Trophoblast cell (in vitro differentiated cells and primary cell): ENCODE measurements around the gene TMEM240.
"Not testable (repeated sequence)": the region's sequence is repeated elsewhere in the genome, so short reads cannot be mapped to it uniquely, and the experiment has no call there.

Experiments used
- DNase-seq, 2 donors: peaks; one replicate each; pipeline ENCODE4 v3.0.0-alpha.2; 2016
- H2AFZ ChIP-seq: 2 replicates; pipeline ENCODE4 v1.6.1; 2013; ENCODE audit warnings: low read length, moderate library complexity, mild to moderate bottlenecking; ENCODE audit not compliant: insufficient read depth, poor library complexity
- H2AK5ac ChIP-seq: 2 replicates; pipeline ENCODE4 v1.6.1; 2013; ENCODE audit warnings: mild to moderate bottlenecking, low read length
- H2BK120ac ChIP-seq: 2 replicates; pipeline ENCODE4 v1.6.1; 2013; ENCODE audit warnings: low read length, mild to moderate bottlenecking, moderate library complexity; ENCODE audit not compliant: insufficient read depth, poor library complexity
- H2BK12ac ChIP-seq: 2 replicates; pipeline ENCODE4 v1.6.1; 2013; ENCODE audit warnings: mild to moderate bottlenecking, low read length, moderate library complexity
- H2BK5ac ChIP-seq: 2 replicates; pipeline ENCODE4 v1.6.1; 2013; ENCODE audit warnings: low read length, low read depth, moderate library complexity, mild to moderate bottlenecking; ENCODE audit not compliant: poor library complexity
- H3K14ac ChIP-seq: 2 replicates; pipeline ENCODE4 v1.6.1; 2013; ENCODE audit warnings: mild to moderate bottlenecking, low read length
- H3K18ac ChIP-seq: 2 replicates; pipeline ENCODE4 v1.6.1; 2013; ENCODE audit warnings: mild to moderate bottlenecking, low read length
- H3K23ac ChIP-seq: 2 replicates; pipeline ENCODE4 v1.6.1; 2013; ENCODE audit warnings: low read length
- H3K27ac ChIP-seq: 2 replicates; pipeline ENCODE4 v1.5.1; 2013; ENCODE audit warnings: low read depth, mild to moderate bottlenecking, inconsistent platforms, low read length, moderate library complexity
- H3K27me3 ChIP-seq: 2 replicates; pipeline ENCODE4 v1.6.1; 2013; ENCODE audit warnings: inconsistent platforms, mild to moderate bottlenecking, low read length, moderate library complexity; ENCODE audit not compliant: insufficient read depth
- H3K36me3 ChIP-seq, 2 experiments: 1 replicate in 1 of 2; 2 replicates in 1 of 2; pipeline ENCODE4 v1.6.1; 2013; ENCODE audit warnings: low read length in 2 of 2, mild to moderate bottlenecking in 2 of 2, moderate library complexity in 1 of 2; ENCODE audit not compliant: insufficient read depth in 2 of 2, control insufficient read depth in 1 of 2
- H3K4ac ChIP-seq: 2 replicates; pipeline ENCODE4 v1.6.1; 2013; ENCODE audit warnings: low read depth, mild to moderate bottlenecking, low read length, moderate library complexity
- H3K4me1 ChIP-seq, 2 experiments: 1 replicate in 1 of 2; 2 replicates in 1 of 2; pipeline ENCODE4 v1.6.1; 2013; ENCODE audit warnings: low read length in 2 of 2, mild to moderate bottlenecking in 2 of 2, moderate library complexity in 1 of 2; ENCODE audit not compliant: insufficient read depth in 2 of 2, control insufficient read depth in 1 of 2
- H3K4me2 ChIP-seq: 2 replicates; pipeline ENCODE4 v1.6.1; 2013; ENCODE audit warnings: inconsistent platforms, mild to moderate bottlenecking, low read length, moderate library complexity
- H3K4me3 ChIP-seq: 2 replicates; pipeline ENCODE4 v1.5.1; 2013; ENCODE audit warnings: mild to moderate bottlenecking, low read depth, low read length, inconsistent platforms
- H3K79me1 ChIP-seq: one replicate; pipeline ENCODE4 v1.6.1; 2013; ENCODE audit warnings: low read length
- H3K79me2 ChIP-seq: 2 replicates; pipeline ENCODE4 v1.6.1; 2013; ENCODE audit warnings: low read length, mild to moderate bottlenecking; ENCODE audit not compliant: control insufficient read depth, insufficient read depth, poor library complexity
- H3K9ac ChIP-seq: 2 replicates; pipeline ENCODE4 v1.6.1; 2013; ENCODE audit warnings: mild to moderate bottlenecking, low read length
- H3K9me3 ChIP-seq: 2 replicates; pipeline ENCODE4 v1.6.1; 2013; ENCODE audit warnings: low read depth, mild to moderate bottlenecking, control low read depth, inconsistent platforms, low read length; ENCODE audit not compliant: insufficient read depth
- H4K12ac ChIP-seq: 2 replicates; pipeline ENCODE4 v1.6.1; 2013; ENCODE audit warnings: low read depth, mild to moderate bottlenecking, low read length, moderate library complexity
- H4K8ac ChIP-seq: 2 replicates; pipeline ENCODE4 v1.6.1; 2013; ENCODE audit warnings: low read depth, mild to moderate bottlenecking, low read length, moderate library complexity
- H4K91ac ChIP-seq: one replicate; pipeline ENCODE4 v1.6.1; 2013; ENCODE audit warnings: low read depth, mild to moderate bottlenecking, low read length, moderate library complexity
- WGBS: extraction: QIAGEN DNeasy Blood & Tissue Kit; methylation state at CpG from one replicate; pipeline ENCODE4 v1.1.7; 2013; ENCODE audit warnings: missing lambda C conversion rate; ENCODE audit not compliant: insufficient read length, insufficient coverage; ENCODE audit errors: extremely low coverage; 5-methylcytosine and 5-hydroxymethylcytosine counted together

Gene TMEM240

DNA sequence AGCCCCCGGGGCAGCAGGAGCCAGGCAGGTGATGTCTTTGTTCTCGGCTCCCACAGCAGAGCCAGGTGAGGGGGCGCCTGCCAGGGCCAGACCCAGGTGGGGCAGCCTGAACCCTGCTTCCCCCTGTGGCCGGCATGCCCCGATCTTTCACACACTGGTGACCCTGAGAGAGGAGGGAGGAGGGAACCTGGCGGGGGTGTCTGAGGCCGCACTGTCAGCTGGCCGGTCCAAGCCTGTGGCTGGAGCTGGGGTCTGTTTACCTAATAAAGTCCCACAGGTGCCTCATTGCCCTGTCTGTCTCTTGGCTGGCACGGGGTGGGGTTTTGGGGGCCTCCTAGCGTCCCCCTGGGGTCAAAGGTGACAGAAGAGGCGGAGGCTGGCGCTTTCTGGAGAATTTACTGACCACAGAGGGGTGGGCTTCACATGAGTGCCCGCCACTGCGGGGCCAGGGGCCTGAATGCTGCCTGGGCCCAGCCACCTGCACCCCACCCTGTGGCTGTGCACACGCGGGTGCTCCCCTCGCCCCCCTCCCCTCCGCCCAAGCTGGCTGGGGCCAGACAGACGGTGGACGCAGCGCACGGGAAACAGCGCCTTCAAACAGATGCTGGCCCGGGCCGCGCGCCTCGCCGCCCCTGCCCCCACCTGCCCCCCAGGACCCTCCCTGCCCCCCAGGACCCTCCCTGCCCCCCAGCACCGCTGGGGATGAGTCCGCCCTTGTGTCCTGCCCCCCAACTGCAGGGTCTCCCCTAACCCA lies 5.8 kb downstream of the TMEM240 start:
- Histone ChIP-seq H2BK12ac (no peak overlapping the region), H3K4me2 (no peak overlapping the region), H4K91ac (no peak overlapping the region), H3K4me1 (peaks cover 3 to 7% of the 10 kb centered on the region in 2 experiments), H2BK5ac (no peak overlapping the region), H3K23ac (no peak overlapping the region), H4K8ac (no peak overlapping the region), H3K9ac (no peak overlapping the region), H2AK5ac (no peak overlapping the region), H3K9me3 (peaks cover 4% of the 10 kb centered on the region), H3K14ac (no peak overlapping the region), H2BK120ac (no peak overlapping the region), H2AFZ (no peak overlapping the region), H3K79me2 (no peaks in the 10 kb centered on the region), H3K27ac (no peak overlapping the region), H3K4ac (no peak overlapping the region), H3K4me3 (no peak overlapping the region), H3K36me3 (peaks cover 27 to 34% of the 10 kb centered on the region in 2 experiments), H4K12ac (no peak overlapping the region), H3K79me1 (no peaks in the 10 kb centered on the region), H3K27me3 (no peaks in the 10 kb centered on the region), H3K18ac (no peak overlapping the region)
- no peak for DNase-seq
- no CpG with 5 or more reads among the region's 31 CpGs for WGBS

DNA sequence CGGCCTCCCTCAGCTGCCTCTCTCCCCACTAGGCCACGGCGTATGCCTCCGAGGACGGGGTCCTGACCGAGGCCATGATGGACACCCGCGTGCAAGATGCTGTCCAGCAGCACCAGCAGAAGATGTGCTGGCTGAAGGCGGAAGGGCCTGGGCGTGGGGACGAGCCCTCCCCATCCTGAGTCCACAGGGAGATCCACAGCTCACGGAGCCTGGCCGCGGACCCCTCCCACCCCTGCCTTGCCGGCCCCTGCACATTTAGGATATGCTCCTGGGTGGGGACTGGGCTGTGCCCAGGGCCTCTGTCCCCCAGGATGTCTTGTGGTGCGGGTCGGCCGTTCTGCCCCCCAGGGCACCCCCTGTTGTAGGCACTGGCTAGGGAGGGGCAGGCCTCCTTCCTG lies 6.5 kb downstream of the TMEM240 start:
- H3K4ac ChIP-seq, H3K14ac ChIP-seq, H3K18ac ChIP-seq, H2AK5ac ChIP-seq, H4K12ac ChIP-seq, H3K9me3 ChIP-seq, H2BK12ac ChIP-seq, H3K4me1 ChIP-seq, H3K9ac ChIP-seq, H4K8ac ChIP-seq, H3K4me2 ChIP-seq, H3K27ac ChIP-seq, H3K79me1 ChIP-seq, H3K79me2 ChIP-seq, H2BK5ac ChIP-seq, H2BK120ac ChIP-seq, H3K23ac ChIP-seq, H3K27me3 ChIP-seq, H2AFZ ChIP-seq, DNase-seq, H3K4me3 ChIP-seq, H4K91ac ChIP-seq: not testable (repeated sequence)
- no CpG with 5 or more reads among the region's 18 CpGs for WGBS
- peaks cover 32 to 39% of the 10 kb centered on the region in 2 experiments for H3K36me3 ChIP-seq

DNA sequence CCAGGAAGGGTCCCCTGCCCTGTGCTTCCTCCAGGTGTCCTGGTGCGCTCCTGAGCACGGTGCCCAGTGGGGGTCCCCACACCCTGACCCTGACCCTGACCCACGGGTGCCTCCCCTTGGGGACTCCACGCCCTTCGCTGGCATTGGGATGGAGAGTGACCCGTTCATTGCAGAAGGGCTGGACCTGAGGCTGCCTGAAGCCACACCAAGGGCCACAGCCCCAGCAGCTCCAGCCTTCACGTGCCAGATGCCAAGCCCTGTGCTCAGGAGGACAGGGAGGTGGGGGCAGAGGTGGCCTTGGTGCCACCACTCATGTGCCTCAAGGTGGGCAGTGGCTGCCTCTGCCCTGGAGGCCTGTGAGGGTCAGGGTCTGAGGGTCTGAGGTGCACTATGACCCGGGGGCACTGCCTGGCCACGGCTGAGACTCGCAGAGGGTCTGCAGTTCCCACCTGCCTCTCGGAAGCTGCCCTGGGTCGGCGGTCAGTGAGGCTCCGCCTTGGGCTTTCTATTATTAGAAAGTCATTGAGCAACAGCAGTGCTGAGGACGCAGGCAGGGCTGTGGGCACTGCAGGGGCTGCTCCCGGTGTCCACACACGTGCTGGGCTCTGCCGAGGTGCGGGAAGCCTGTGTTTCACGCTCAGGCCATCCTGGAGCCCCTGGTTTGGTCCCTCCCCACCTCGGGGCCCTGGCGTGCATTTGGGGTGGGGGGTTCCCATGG lies 7.1 kb downstream of the TMEM240 start:
- no CpG with 5 or more reads among the region's 22 CpGs for WGBS
- not testable (repeated sequence) for DNase-seq, H3K79me1 ChIP-seq, H2BK12ac ChIP-seq, H3K9ac ChIP-seq, H2BK120ac ChIP-seq, H3K4me2 ChIP-seq, H4K91ac ChIP-seq, H4K8ac ChIP-seq, H3K4ac ChIP-seq, H3K27ac ChIP-seq, H3K18ac ChIP-seq, H4K12ac ChIP-seq, H3K14ac ChIP-seq, H2AK5ac ChIP-seq, H3K9me3 ChIP-seq, H2AFZ ChIP-seq, H3K4me1 ChIP-seq, H3K23ac ChIP-seq, H3K79me2 ChIP-seq, H2BK5ac ChIP-seq, H3K27me3 ChIP-seq, H3K4me3 ChIP-seq
- peaks cover 38 to 42% of the 10 kb centered on the region in 2 experiments for H3K36me3 ChIP-seq

DNA sequence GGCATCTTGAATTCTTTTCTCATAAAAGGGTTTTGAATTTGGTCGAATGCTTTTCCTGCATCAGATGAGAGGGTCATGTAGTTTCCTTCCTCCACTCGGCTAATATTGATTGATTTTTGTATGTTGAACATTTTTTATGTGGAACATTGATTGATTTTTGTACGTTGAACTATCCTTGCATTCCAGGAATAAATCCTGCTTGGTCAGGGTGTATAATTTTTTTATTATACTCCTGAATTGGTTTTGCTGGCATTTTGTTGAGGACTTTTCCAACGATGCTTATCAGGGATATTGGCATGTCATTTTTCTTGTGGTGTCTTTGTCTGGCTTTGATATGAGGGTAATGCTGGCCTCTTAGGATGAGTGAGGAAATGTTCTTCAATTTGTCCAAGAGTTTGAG lies 8.5 kb downstream of the TMEM240 start:
- Histone ChIP-seq H3K14ac (no peak overlapping the region), H2BK5ac (no peak overlapping the region), H3K27me3 (no peaks in the 10 kb centered on the region), H3K79me1 (no peaks in the 10 kb centered on the region), H3K9me3 (peaks cover 9% of the 10 kb centered on the region), H2BK12ac (no peak overlapping the region), H3K4ac (no peak overlapping the region), H2BK120ac (no peak overlapping the region), H3K4me1 (no peaks in the 10 kb centered on the region), H3K36me3 (peaks cover 50% of the 10 kb centered on the region in 2 experiments), H4K8ac (no peak overlapping the region), H3K27ac (no peak overlapping the region), H3K4me2 (no peak overlapping the region), H4K91ac (no peak overlapping the region), H3K4me3 (no peak overlapping the region), H3K18ac (no peak overlapping the region), H3K23ac (no peak overlapping the region), H3K79me2 (no peaks in the 10 kb centered on the region), H3K9ac (no peak overlapping the region), H4K12ac (no peak overlapping the region), H2AFZ (no peak overlapping the region), H2AK5ac (no peak overlapping the region)
- no peak for DNase-seq
- no CpG with 5 or more reads among the region's 4 CpGs for WGBS
